Rectal smooth muscle tissue (tissue), 1 donor: ENCODE data around the gene TRIM50.

Experiments
- H3K27ac ChIP-seq: one replicate; pipeline ENCODE4 v1.7.0; 2013; ENCODE audit warnings: low read depth, low read length, inconsistent platforms
- H3K27me3 ChIP-seq: one replicate; pipeline ENCODE4 v1.7.0; 2013; ENCODE audit warnings: low read length; ENCODE audit not compliant: control insufficient read depth, insufficient read depth
- H3K36me3 ChIP-seq: one replicate; pipeline ENCODE4 v1.7.0; 2013; ENCODE audit warnings: low read length; ENCODE audit not compliant: control insufficient read depth, insufficient read depth
- H3K4me1 ChIP-seq: one replicate; pipeline ENCODE4 v1.7.0; 2013; ENCODE audit warnings: low read length; ENCODE audit not compliant: control insufficient read depth, insufficient read depth
- H3K4me3 ChIP-seq: one replicate; pipeline ENCODE4 v1.7.0; 2013; ENCODE audit warnings: low read length
- H3K9ac ChIP-seq: one replicate; pipeline ENCODE4 v1.7.0; 2013; ENCODE audit warnings: low read length

The TRIM50 gene

DNA sequence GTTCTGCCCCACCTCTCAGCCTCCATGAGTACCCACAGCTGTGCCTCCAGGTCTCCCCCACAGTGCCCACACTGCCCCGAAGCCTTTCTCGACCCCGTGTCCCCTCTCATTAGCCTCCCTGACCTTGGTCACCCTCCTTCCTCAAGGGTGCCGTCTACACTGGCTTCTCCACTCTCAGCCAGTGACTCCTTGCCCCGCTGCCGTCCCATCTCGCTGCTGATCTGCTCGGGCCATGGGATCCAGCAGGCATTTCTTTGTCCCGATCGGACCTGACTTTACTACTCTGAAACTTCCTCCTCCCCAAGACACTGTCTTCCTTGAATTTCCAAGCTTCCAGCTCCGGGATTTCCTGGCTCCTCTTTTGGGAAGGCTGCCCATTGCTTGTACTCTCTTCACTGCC is 31.4 kb upstream of the TRIM50 start:
- H3K4me3 ChIP-seq, result no peak overlapping the region
- no peak overlapping the region for H3K27ac ChIP-seq
- H3K9ac ChIP-seq, result no peak overlapping the region

DNA sequence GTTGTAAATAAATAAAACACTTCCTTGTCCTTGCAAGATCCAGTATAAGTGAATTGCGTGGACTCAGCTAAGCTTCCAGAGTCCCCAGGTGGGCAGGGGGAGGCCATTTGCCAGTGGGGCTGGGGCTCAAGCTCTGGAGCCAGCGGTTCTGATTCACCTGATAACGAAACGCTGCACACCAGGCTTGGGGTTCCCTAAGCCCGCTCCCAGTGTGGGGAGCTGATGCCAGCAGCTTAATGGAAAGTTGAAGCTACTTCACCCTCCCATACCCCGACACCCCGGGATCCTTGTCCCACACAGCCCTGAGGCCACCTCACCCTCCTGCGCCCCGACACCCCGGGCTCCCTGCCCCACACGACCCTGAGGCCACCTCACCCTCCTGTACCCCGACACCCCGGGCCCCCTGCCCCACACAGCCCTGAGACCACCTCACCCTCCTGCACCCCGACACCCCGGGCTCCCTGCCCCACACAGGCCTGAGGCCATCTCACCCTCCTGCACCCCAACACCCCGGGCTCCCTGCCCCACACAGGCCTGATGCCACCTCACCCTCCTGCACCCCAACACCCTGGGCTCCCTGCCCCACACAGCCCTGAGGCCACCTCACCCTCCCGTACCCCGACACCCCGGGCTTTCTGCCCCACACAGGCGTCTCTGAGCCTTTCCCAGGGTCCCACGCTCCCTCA is 30.9 kb upstream of the TRIM50 start:
- Histone ChIP-seq H3K9ac (no peak overlapping the region), H3K27ac (no peak overlapping the region)

More for the DNA sequence above, 31.4 kb upstream of the TRIM50 start:
- no peaks in the 10 kb centered on the region for H3K4me1 ChIP-seq
- no peaks in the 10 kb centered on the region for H3K36me3 ChIP-seq
- H3K27me3 ChIP-seq, result peaks cover 2% of the 10 kb centered on the region

DNA sequence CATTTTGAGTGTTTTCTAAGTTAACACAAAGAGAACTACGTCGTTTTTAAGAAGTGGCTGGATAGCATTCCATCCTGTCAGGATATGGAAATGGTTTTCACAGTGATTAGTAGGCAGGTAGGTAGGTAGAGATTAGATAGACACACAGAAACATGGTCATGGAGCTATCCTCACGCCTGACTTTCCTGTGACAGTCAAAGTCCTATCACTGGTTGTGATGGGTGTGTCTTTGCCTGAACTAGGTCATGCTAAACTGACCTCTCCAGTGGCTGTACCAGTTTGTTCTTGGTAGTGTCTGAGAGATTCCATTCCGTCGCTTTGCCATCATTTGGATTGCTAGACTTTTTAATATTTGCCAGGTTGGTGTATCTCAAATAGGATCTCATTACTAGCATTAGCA is 28.3 kb upstream of the TRIM50 start:
- H3K27ac ChIP-seq, result no peak overlapping the region
- H3K4me3 ChIP-seq, result no peak overlapping the region
- no peak overlapping the region for H3K9ac ChIP-seq
- H3K4me1 ChIP-seq, result no peaks in the 10 kb centered on the region
- no peaks in the 10 kb centered on the region for H3K36me3 ChIP-seq
- peaks cover 2% of the 10 kb centered on the region for H3K27me3 ChIP-seq

More for the DNA sequence above, 30.9 kb upstream of the TRIM50 start:
- Histone ChIP-seq H3K4me1 (no peaks in the 10 kb centered on the region), H3K27me3 (peaks cover 2% of the 10 kb centered on the region), H3K4me3 (no peak overlapping the region), H3K36me3 (no peaks in the 10 kb centered on the region)

DNA sequence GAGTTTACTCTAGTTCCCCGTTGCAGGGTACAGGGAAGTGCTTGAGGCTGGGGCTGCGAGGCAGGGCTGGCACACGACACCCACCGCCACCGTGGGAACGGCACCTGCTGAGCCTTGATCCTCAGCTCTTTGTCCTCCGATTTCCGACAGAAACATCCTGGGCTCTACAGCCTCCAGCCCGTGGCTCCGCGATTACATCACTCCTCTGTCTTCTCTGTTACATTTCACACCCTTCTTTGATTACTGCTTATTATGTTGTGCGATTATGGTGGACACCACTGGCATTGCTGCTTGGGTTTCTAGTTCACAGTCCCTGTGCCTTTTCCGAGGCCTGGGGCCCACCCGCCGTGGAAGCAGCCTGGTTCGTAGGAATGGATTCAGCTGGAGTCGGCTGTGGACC is 26.9 kb upstream of the TRIM50 start:
- H3K9ac ChIP-seq, result no peak overlapping the region
- peaks cover 2% of the 10 kb centered on the region for H3K27me3 ChIP-seq
- H3K36me3 ChIP-seq, result no peaks in the 10 kb centered on the region
- H3K4me3 ChIP-seq, result no peak overlapping the region
- H3K27ac ChIP-seq, result no peak overlapping the region
- no peaks in the 10 kb centered on the region for H3K4me1 ChIP-seq

DNA sequence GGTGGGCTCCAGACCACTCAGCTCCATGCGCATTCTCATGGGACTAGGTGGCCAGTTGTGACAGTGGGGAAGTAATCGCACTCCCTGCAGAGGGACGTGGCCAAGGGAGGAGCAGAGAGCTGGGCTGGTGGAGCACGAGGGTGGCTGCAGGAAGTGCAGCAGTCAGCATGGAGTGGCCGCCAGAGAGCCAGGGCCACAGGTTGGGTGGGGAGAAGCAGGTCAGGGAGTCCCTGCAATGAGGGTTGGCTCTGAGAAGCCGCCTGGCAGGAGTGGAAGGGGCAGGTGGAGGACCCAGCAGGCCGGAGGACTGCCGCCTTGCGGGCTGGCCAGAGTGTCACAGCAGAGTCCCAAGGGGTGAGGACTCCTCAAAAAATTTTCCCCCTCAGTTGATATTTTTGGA is 26.3 kb upstream of the TRIM50 start:
- no peak overlapping the region for H3K4me3 ChIP-seq
- H3K27ac ChIP-seq, result no peak overlapping the region
- H3K27me3 ChIP-seq, result peaks cover 2% of the 10 kb centered on the region
- H3K4me1 ChIP-seq, result no peaks in the 10 kb centered on the region
- no peaks in the 10 kb centered on the region for H3K36me3 ChIP-seq
- H3K9ac ChIP-seq, result no peak overlapping the region

DNA sequence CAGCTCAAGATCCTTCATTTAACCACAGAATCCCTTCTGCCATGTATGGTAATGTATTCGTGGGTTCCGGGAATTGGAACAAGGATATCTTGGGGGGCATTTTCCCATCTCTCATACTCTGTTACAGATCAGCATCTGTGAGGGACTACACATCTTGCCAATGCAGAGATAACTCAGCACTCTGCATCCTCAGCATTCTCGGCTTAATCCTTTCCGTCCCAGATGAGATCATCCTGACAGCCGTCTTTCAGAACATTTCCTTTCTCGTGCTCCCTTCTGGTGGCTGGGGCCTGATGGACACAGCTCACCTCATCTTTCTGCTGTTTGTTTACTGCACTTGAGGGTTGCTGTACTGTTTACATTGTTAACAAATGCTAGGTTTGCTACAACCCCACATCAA is 25.4 kb upstream of the TRIM50 start:
- no peaks in the 10 kb centered on the region for H3K4me1 ChIP-seq
- H3K27me3 ChIP-seq, result peaks cover 2% of the 10 kb centered on the region
- H3K27ac ChIP-seq, result no peak overlapping the region
- H3K4me3 ChIP-seq, result no peak overlapping the region
- H3K9ac ChIP-seq, result no peak overlapping the region
- H3K36me3 ChIP-seq, result no peaks in the 10 kb centered on the region

DNA sequence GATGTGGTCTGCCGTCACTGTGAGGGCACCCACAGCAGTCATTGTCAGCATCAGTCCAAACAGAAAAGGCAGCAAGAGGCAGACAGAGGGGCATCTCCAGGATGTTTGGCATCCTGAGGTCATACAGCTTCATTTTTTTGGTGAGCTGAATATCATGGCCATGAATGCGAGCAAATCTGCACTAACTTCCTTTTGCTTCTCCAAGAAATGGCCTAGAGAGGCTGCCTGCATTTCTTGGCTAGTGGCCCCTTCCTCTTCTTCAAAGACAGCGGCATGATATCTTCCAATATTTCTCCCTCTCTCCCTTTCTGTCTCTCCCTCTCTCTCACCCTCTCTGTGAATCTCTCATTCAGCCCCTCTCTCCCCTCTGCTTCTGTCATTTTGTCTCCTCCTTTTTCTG is 24.9 kb upstream of the TRIM50 start:
- H3K27me3 ChIP-seq, result peaks cover 2% of the 10 kb centered on the region
- no peak overlapping the region for H3K4me3 ChIP-seq
- H3K36me3 ChIP-seq, result no peaks in the 10 kb centered on the region
- H3K9ac ChIP-seq, result no peak overlapping the region
- H3K4me1 ChIP-seq, result no peaks in the 10 kb centered on the region
- H3K27ac ChIP-seq, result no peak overlapping the region

DNA sequence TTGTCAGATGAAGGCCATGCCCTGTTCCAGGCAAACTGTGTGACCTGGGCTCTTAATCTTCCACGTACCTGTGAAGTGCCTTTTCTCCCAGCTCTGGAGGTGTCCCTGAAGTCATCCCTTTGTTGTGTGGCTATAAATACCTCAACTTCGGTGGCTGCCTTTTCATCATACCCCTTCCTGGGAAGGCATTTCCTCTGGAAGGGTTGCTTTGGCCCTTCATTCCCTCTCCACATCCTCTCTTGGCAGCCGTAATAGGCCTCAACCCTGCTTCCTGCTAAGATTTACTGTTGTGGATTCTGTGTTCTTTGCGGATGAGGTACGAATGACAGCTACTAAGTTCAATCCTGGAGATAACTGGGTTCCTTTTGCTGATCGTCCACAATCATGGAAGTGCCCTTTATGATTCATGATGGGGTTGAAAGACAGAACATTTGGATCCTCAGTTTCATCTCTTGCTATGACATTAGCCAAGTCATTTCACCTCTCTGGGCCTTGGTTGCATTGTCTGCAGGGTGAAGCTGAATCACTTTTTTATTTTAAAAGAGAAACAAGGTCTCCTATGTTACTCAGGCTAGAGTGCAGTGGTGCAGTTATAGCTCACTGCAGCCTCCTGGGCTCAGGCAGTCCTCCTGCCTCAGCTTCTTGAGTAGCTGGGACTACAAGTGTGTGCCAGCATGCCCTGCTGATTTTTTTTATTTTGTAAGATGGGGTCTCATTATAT is 23.7 kb upstream of the TRIM50 start:
- no peak overlapping the region for H3K9ac ChIP-seq
- no peak overlapping the region for H3K27ac ChIP-seq
- H3K36me3 ChIP-seq, result no peaks in the 10 kb centered on the region
- no peaks in the 10 kb centered on the region for H3K4me1 ChIP-seq
- H3K27me3 ChIP-seq, result peaks cover 2% of the 10 kb centered on the region
- no peak overlapping the region for H3K4me3 ChIP-seq

DNA sequence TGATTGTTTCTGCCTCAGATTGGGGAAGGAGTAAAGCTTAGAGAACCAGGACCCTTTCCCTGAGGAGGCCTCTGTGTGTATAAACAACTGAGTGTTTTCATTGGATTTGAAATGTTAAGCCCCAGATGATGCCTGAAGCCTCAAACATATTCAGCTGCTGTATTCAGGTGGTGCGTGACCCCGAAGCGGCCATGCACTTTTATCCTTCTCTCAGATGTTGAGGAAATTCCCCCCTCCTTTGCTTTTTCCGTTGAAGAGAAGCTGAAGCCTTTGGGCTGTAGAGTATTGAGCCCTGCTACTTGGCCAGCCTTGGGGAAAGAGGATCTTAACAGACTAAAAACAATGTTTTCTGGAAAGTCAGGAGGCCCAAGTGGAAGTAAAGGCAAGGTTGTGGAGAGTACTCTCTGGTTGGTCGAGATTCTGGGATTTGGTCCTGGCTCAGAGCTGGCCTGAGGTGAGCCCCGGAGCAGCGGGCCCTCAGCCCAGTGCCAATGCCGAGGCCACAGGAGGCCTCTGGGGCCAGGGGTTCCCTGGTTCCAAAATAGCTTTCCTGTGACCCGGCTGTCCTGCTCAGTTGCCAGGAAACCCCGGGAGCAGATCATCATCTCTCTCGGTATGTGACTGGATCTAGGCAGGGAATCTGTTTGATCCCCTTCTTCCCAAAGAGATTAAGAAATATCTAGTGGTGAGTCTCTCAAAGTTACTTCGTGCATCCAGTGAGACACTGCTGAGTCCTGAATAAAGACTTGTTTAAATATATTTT is 22.6 kb upstream of the TRIM50 start:
- no peaks in the 10 kb centered on the region for H3K4me1 ChIP-seq
- H3K4me3 ChIP-seq, result no peak overlapping the region
- no peak overlapping the region for H3K27ac ChIP-seq
- no peak overlapping the region for H3K9ac ChIP-seq
- H3K27me3 ChIP-seq, result peaks cover 4% of the 10 kb centered on the region
- no peaks in the 10 kb centered on the region for H3K36me3 ChIP-seq

DNA sequence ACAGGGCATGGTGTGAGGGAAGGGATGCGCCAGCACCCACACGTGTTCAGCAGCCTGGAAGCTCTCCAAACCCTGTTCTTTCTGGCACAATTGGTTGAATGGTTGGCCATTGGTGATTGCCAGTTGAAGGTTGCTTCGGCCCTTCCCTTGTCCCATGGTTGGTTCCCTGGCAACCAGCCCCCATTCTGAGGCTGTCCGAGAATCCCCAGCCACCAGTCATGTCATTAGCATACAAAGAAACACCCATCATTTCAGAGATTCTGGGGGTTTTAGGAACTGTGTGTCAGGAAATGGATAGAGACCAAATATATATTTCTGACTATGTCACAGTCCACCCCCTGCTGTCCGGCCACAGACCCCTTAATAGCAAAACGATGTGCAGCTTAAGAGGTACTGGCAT is 21.9 kb upstream of the TRIM50 start:
- no peak overlapping the region for H3K27ac ChIP-seq
- H3K9ac ChIP-seq, result no peak overlapping the region
- H3K36me3 ChIP-seq, result no peaks in the 10 kb centered on the region
- H3K4me1 ChIP-seq, result no peaks in the 10 kb centered on the region
- H3K4me3 ChIP-seq, result no peak overlapping the region
- H3K27me3 ChIP-seq, result peaks cover 3% of the 10 kb centered on the region

DNA sequence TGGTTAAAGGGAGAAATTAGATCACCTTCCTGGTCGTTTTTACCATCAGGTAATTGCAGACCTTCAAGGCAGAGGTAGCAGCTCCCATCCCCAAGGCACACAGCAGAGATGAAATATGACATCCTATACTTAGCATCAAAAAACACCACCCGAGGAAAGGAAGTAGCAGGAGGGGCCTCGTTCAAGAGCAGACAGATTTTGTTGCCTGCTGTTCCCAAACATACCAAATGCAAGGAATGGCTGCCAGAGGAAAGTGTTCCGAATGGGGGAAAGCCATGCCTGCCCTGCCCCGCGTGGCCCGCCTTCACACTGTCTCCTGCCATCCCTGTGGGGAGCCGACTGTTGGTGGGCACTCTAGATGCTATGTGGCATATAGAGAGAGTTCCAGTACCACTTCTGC is 18.1 kb upstream of the TRIM50 start:
- H3K36me3 ChIP-seq, result no peaks in the 10 kb centered on the region
- H3K27ac ChIP-seq, result no peak overlapping the region
- no peaks in the 10 kb centered on the region for H3K4me1 ChIP-seq
- H3K4me3 ChIP-seq, result no peak overlapping the region
- H3K27me3 ChIP-seq, result peaks cover 2% of the 10 kb centered on the region
- no peak overlapping the region for H3K9ac ChIP-seq

DNA sequence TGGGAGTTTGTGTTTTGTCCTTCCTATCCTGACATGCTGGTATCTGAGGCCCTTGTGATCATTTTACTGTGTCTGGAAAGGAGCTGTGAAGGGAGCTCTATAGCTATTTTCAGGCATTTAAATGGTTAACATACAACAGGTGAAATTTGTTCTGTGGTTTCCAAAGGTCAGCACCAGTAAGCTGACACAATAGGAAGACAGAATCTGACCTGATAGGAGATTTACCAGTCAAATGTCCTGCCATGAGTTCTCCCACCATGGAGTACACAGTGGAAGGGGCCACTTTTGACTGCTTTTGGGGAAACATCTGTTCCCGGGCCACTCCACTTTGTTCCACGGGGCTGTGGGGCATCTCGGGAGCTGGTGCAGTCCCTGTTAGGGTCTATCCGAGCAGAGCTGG is 17.7 kb upstream of the TRIM50 start:
- Histone ChIP-seq H3K27me3 (peaks cover 2% of the 10 kb centered on the region), H3K27ac (no peak overlapping the region), H3K36me3 (no peaks in the 10 kb centered on the region), H3K4me3 (no peak overlapping the region), H3K9ac (no peak overlapping the region), H3K4me1 (no peaks in the 10 kb centered on the region)
